Cardiac muscle cell (in vitro differentiated cells and primary cell): ENCODE measurements around the gene ACAD9. TPM values are rescaled to one million over a fixed set of nuclear protein-coding genes. Genes with fewer than 3 reads are reported as not detected.

Experiments
- DNase-seq, 2 donors: peaks; one replicate each; pipeline versions ENCODE4 v3.0.0 to v3.0.0-alpha.2; 2010 to 2017; ENCODE audit warnings: low read depth in 1 of 2, low spot score in 1 of 2
- H3K27ac ChIP-seq: fragments of 200-600 bp; sonication (generic); 2 replicates; pipeline ENCODE4 v1.5.1; 2016
- H3K27me3 ChIP-seq: fragments of 200-600 bp; sonication (generic); 2 replicates; pipeline ENCODE4 v1.6.0; 2016; ENCODE audit warnings: control low read depth
- H3K36me3 ChIP-seq: fragments of 200-600 bp; sonication (generic); 2 replicates; pipeline ENCODE4 v1.5.1; 2016; ENCODE audit warnings: control low read depth
- H3K4me1 ChIP-seq: fragments of 200-600 bp; sonication (generic); 2 replicates; pipeline ENCODE4 v1.8.1; 2017; ENCODE audit warnings: low read depth, mild to moderate bottlenecking, mixed run types
- H3K4me3 ChIP-seq: fragments of 200-600 bp; sonication (generic); 2 replicates; pipeline ENCODE4 v1.5.1; 2016; ENCODE audit warnings: mild to moderate bottlenecking
- H3K9me3 ChIP-seq: fragments of 200-600 bp; sonication (generic); 2 replicates; pipeline ENCODE4 v1.5.1; 2017; ENCODE audit warnings: low read depth, mild to moderate bottlenecking, control low read depth
- CTCF ChIP-seq: IDR thresholded peaks from 2 replicates; pipeline ENCODE4 v1.5.1; 2012; ENCODE audit warnings: low read depth, mild to moderate bottlenecking, low read length
- polyA plus RNA-seq: library from polyadenylated mRNA; unstranded; fragments of >200 nt; fragmentation: Nextera tagmentation; extraction: Ambion mirVana; gene quantifications from 2 replicates; pipeline ENCODE4 v1.2.1, GENCODE V29; 2016
- total RNA-seq: library from RNA; depleted of rRNA; stranded (reverse); fragments of >200 nt; gene quantifications from 2 replicates; pipeline ENCODE4 v1.2.3, GENCODE V29; 2016

The ACAD9 gene
- total and polyA plus RNA-seq, 2 experiments from 2014 or later = 44.5 to 61.2 TPM

GRCh38 chr3:128929364-128929763 lies 49.9 kb downstream of the ACAD9 start:
- peaks cover 8% of the 10 kb centered on the region for H3K27me3 ChIP-seq
- DNase-seq = no peak
- no peak overlapping the region for H3K4me3 ChIP-seq
- H3K9me3 ChIP-seq = no peaks in the 10 kb centered on the region
- no peaks in the 10 kb centered on the region for H3K36me3 ChIP-seq
- no peak overlapping the region for H3K27ac ChIP-seq
- TF ChIP-seq CTCF = no peak
- no peaks in the 10 kb centered on the region for H3K4me1 ChIP-seq

GRCh38 chr3:128931046-128931445 lies 51.6 kb downstream of the ACAD9 start:
- H3K9me3 ChIP-seq = no peaks in the 10 kb centered on the region
- no peaks in the 10 kb centered on the region for H3K36me3 ChIP-seq
- H3K4me3 ChIP-seq = no peak overlapping the region
- H3K27me3 ChIP-seq = peaks cover 8% of the 10 kb centered on the region
- H3K27ac ChIP-seq = no peak overlapping the region
- DNase-seq = no peak
- H3K4me1 ChIP-seq = no peaks in the 10 kb centered on the region
- TF ChIP-seq CTCF = no peak

GRCh38 chr3:128932516-128933212 lies 53.2 kb downstream of the ACAD9 start:
- no peak for DNase-seq
- H3K27ac ChIP-seq = no peak overlapping the region
- no peaks in the 10 kb centered on the region for H3K4me1 ChIP-seq
- H3K4me3 ChIP-seq = no peak overlapping the region
- H3K36me3 ChIP-seq = no peaks in the 10 kb centered on the region
- no peak for TF ChIP-seq CTCF
- H3K27me3 ChIP-seq = peaks cover 8% of the 10 kb centered on the region
- H3K9me3 ChIP-seq = no peaks in the 10 kb centered on the region

- DNase-seq = no peak
- Histone ChIP-seq H3K9me3 (no peaks in the 10 kb centered on the region), H3K4me1 (no peaks in the 10 kb centered on the region), H3K27ac (no peak overlapping the region), H3K4me3 (no peak overlapping the region), H3K36me3 (no peaks in the 10 kb centered on the region), H3K27me3 (peaks cover 8% of the 10 kb centered on the region)
- TF ChIP-seq CTCF = no peak
Measured at GRCh38 chr3:128933213-128933921, 53.9 kb downstream of the ACAD9 start.

- no peak for DNase-seq
- Histone ChIP-seq H3K4me1 (no peaks in the 10 kb centered on the region), H3K4me3 (no peak overlapping the region), H3K27ac (no peak overlapping the region), H3K9me3 (no peaks in the 10 kb centered on the region), H3K27me3 (peaks cover 8% of the 10 kb centered on the region), H3K36me3 (no peaks in the 10 kb centered on the region)
- TF ChIP-seq CTCF = no peak
Measured at GRCh38 chr3:128933922-128934253, 54.5 kb downstream of the ACAD9 start.
